Suprapubic skin (tissue), 4 donors: ENCODE measurements around the gene GPRC5C. TPM values are rescaled to one million over a fixed set of nuclear protein-coding genes. Genes with fewer than 3 reads are reported as not detected.
"Not testable (repeated sequence)": the region's sequence is repeated elsewhere in the genome, so short reads cannot be mapped to it uniquely, and the experiment has no call there.

Source experiments
- DNase-seq, 2 donors: peaks; one replicate each; pipeline ENCODE4 v3.0.0-alpha.2; 2019; ENCODE audit warnings: low spot score in 2 of 2
- H3K27ac ChIP-seq: fragments of 200-600 bp; sonication (generic); one replicate; pipeline ENCODE4 v1.5.1; 2019
- H3K27me3 ChIP-seq: fragments of 200-600 bp; sonication (generic); one replicate; pipeline ENCODE4 v1.5.1; 2019
- H3K36me3 ChIP-seq: fragments of 200-600 bp; sonication (generic); one replicate; pipeline ENCODE4 v1.5.1; 2019
- H3K4me1 ChIP-seq: fragments of 200-600 bp; sonication (generic); one replicate; pipeline ENCODE4 v1.5.1; 2019
- H3K4me3 ChIP-seq: fragments of 200-600 bp; sonication (generic); one replicate; pipeline ENCODE4 v1.5.1; 2019; ENCODE audit warnings: mild to moderate bottlenecking
- H3K9me3 ChIP-seq: fragments of 200-600 bp; sonication (generic); one replicate; pipeline ENCODE4 v1.5.1; 2019
- EP300 ChIP-seq: sonication (generic); formaldehyde crosslinking; IDR thresholded peaks from one replicate; pipeline ENCODE4 v1.6.1; 2017; ENCODE audit warnings: antibody characterized with exemption
- POLR2A ChIP-seq, 2 donors: fragments of 450-650 bp; IDR thresholded peaks; one replicate each; pipeline ENCODE4 v1.6.1; 2017; ENCODE audit warnings: antibody characterized with exemption in 2 of 2, mild to moderate bottlenecking in 2 of 2, moderate library complexity in 2 of 2
- POLR2AphosphoS5 ChIP-seq, 3 donors: sonication (generic); formaldehyde crosslinking; IDR thresholded peaks; one replicate each; pipeline ENCODE4 v1.6.1; 2017; ENCODE audit warnings: antibody characterized with exemption in 3 of 3
- WGBS: methylation state at CpG from one replicate; pipeline ENCODE4 v1.1.5; 2018; 5-methylcytosine and 5-hydroxymethylcytosine counted together
- total RNA-seq, 4 donors: library from RNA; depleted of rRNA; stranded (reverse); fragments of >200 nt; gene quantifications; one replicate each; pipeline ENCODE4 v1.1.0, GENCODE V29; 2016
- TF ChIP-seq, protein P1 (sequence below), 2 donors: fragments of 200-600 bp in 1 of 2; fragments of 450-650 bp in 1 of 2; sonication (generic) in 1 of 2; IDR thresholded peaks; one replicate each; pipeline ENCODE4 v1.5.1; 2016 to 2019; ENCODE audit warnings: antibody characterized with exemption in 2 of 2, mild to moderate bottlenecking in 1 of 2, moderate library complexity in 1 of 2

Gene GPRC5C
- total RNA-seq, 4 donors from 2014 or later, result 72.0 to 106 (median 91.5) TPM

GRCh38 chr17:74402048-74402447 is 29.8 kb upstream of the GPRC5C start:
- H3K4me3 ChIP-seq, result no peak overlapping the region
- H3K27me3 ChIP-seq, result peaks cover 6% of the 10 kb centered on the region
- no peak for DNase-seq
- no peaks in the 10 kb centered on the region for H3K36me3 ChIP-seq
- H3K9me3 ChIP-seq, result no peaks in the 10 kb centered on the region
- no peaks in the 10 kb centered on the region for H3K4me1 ChIP-seq
- no peak overlapping the region for H3K27ac ChIP-seq
- 87% methylated on average over 7 of the region's 7 CpGs for WGBS
- TF ChIP-seq POLR2A (IDR thresholded peaks at IDR 0.05) (no peak), POLR2AphosphoS5 (IDR thresholded peaks at IDR 0.05) (no peak), EP300 (no peak)
- TF ChIP-seq, protein P1, sequence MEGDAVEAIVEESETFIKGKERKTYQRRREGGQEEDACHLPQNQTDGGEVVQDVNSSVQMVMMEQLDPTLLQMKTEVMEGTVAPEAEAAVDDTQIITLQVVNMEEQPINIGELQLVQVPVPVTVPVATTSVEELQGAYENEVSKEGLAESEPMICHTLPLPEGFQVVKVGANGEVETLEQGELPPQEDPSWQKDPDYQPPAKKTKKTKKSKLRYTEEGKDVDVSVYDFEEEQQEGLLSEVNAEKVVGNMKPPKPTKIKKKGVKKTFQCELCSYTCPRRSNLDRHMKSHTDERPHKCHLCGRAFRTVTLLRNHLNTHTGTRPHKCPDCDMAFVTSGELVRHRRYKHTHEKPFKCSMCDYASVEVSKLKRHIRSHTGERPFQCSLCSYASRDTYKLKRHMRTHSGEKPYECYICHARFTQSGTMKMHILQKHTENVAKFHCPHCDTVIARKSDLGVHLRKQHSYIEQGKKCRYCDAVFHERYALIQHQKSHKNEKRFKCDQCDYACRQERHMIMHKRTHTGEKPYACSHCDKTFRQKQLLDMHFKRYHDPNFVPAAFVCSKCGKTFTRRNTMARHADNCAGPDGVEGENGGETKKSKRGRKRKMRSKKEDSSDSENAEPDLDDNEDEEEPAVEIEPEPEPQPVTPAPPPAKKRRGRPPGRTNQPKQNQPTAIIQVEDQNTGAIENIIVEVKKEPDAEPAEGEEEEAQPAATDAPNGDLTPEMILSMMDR (IDR thresholded peaks at IDR 0.05), result no peak

DNA sequence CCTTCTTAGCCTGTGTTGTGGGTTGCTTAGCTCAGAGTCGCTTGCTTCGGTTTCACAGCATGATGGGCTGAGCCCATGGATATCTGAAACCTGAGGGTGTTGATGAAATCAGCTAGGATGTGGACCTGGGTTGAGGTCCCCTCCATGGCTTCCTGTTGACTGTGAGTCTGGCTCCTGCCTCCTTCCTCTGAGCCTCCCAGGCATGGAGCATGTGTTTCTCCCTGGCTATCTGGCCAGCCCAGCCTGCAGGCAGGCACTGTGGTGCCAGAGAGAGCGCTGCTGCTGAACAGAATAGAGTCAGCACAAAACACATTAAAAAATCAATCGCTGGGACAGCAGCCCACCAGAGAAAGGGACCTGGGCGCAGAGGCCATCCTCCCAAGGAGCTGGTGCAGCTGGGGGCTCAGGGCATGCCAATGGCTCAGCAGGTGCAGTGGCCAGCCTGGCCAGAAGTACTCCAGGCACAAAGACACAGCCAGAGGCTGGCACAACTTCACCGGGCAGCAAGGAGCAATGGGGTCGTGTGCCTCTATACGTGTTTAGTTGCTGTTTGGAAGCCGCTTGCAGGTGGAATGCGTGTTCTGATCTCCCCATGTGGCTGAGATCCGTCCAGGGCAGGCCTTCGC is 28.3 kb upstream of the GPRC5C start:
- Histone ChIP-seq H3K27me3 (peaks cover 6% of the 10 kb centered on the region), H3K4me3 (no peak overlapping the region), H3K36me3 (no peaks in the 10 kb centered on the region), H3K9me3 (no peaks in the 10 kb centered on the region), H3K4me1 (no peaks in the 10 kb centered on the region), H3K27ac (no peak overlapping the region)
- TF ChIP-seq, protein P1 (IDR thresholded peaks at IDR 0.05), result no peak
- TF ChIP-seq POLR2A (IDR thresholded peaks at IDR 0.05) (no peak), EP300 (no peak), POLR2AphosphoS5 (IDR thresholded peaks at IDR 0.05) (no peak)
- no peak for DNase-seq
- WGBS, result 61% methylated on average over 12 of the region's 12 CpGs

DNA sequence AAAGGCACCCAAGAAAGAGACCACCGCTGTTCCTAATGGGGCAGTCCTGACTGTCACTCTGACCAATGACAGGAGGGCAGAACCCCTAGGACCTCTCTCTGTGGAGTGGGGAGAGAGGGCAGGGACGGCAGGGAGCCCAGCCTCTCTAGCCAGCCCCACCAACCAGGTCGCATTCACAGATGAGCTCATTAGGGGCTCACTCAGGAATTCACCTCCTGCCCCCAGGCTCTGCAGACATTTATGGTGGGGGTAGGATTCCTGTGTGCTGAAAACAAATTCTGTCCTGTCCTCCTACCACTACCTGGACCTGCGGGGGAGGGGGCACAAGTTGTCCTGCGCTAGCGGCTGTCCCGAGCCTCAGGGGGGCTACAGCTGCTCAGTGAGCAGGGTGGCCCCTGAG is 27.7 kb upstream of the GPRC5C start:
- H3K27ac ChIP-seq, result no peak overlapping the region
- H3K4me1 ChIP-seq, result no peaks in the 10 kb centered on the region
- H3K4me3 ChIP-seq, result no peak overlapping the region
- peaks cover 6% of the 10 kb centered on the region for H3K27me3 ChIP-seq
- WGBS, result 42% methylated on average over 6 of the region's 7 CpGs
- TF ChIP-seq POLR2AphosphoS5 (IDR thresholded peaks at IDR 0.05) (no peak), EP300 (no peak), POLR2A (IDR thresholded peaks at IDR 0.05) (no peak)
- TF ChIP-seq, protein P1 (IDR thresholded peaks at IDR 0.05), result no peak
- H3K9me3 ChIP-seq, result no peaks in the 10 kb centered on the region
- no peaks in the 10 kb centered on the region for H3K36me3 ChIP-seq
- DNase-seq, result no peak

- no peak for DNase-seq
- WGBS, result 82% methylated on average over 6 of the region's 6 CpGs
- H3K4me1 ChIP-seq, result no peaks in the 10 kb centered on the region
- H3K27ac ChIP-seq, result no peak overlapping the region
- no peaks in the 10 kb centered on the region for H3K36me3 ChIP-seq
- no peaks in the 10 kb centered on the region for H3K9me3 ChIP-seq
- peaks cover 6% of the 10 kb centered on the region for H3K27me3 ChIP-seq
- H3K4me3 ChIP-seq, result no peak overlapping the region
- TF ChIP-seq, protein P1 (IDR thresholded peaks at IDR 0.05), result no peak
- TF ChIP-seq POLR2AphosphoS5 (IDR thresholded peaks at IDR 0.05) (no peak), EP300 (no peak), POLR2A (IDR thresholded peaks at IDR 0.05) (no peak)
Observed at GRCh38 chr17:74404789-74405188, 27.1 kb upstream of the GPRC5C start.

GRCh38 chr17:74405311-74405710 is 26.6 kb upstream of the GPRC5C start:
- H3K36me3 ChIP-seq, H3K27me3 ChIP-seq, H3K27ac ChIP-seq, H3K4me1 ChIP-seq, H3K4me3 ChIP-seq, DNase-seq, H3K9me3 ChIP-seq: not testable (repeated sequence)
- 94% methylated on average over 5 of the region's 5 CpGs for WGBS

DNA sequence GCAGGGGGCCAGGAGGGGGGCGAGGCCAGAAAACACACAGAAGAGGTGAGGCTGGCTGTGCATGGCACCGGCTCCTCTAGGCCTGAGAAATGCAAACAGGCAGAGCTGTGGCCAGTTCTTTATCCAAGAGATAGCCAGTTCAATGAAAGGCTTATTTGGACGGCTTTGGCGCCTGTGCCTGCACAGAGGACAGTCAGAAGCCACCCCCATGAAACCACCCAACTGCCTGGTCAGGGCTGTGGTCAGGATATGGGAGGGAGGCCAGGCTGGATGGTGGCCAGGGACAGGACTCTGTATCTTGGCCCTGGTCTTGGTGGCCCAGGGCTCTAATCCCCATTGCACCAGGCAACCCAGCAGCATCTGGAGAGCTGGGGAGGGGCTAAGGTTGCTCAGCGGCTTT is 24.5 kb upstream of the GPRC5C start:
- H3K4me1 ChIP-seq, result no peaks in the 10 kb centered on the region
- no peaks in the 10 kb centered on the region for H3K9me3 ChIP-seq
- no peak overlapping the region for H3K27ac ChIP-seq
- no peak for TF ChIP-seq POLR2AphosphoS5 (IDR thresholded peaks at IDR 0.05)
- no peak for TF ChIP-seq POLR2A (IDR thresholded peaks at IDR 0.05)
- no peak for TF ChIP-seq EP300
- TF ChIP-seq, protein P1 (IDR thresholded peaks at IDR 0.05), result no peak
- H3K4me3 ChIP-seq, result no peak overlapping the region
- WGBS, result 81% methylated on average over 4 of the region's 5 CpGs
- H3K27me3 ChIP-seq, result peaks cover 6% of the 10 kb centered on the region
- no peak for DNase-seq
- H3K36me3 ChIP-seq, result no peaks in the 10 kb centered on the region
